GM19043 (cell line): Measurements from ENCODE around the gene PRRC2B.
A peak's percentile ranks its signal among the peaks of the same experiment; 100 is the strongest.
"Not testable (repeated sequence)": the region's sequence is repeated elsewhere in the genome, so short reads cannot be mapped to it uniquely, and the experiment has no call there.

Experiments
- ATAC-seq: cut with Tn5 transposase; IDR thresholded peaks from one replicate; pipeline ENCODE4 v1.9.1; 2021; ENCODE audit warnings: low read depth; ENCODE audit not compliant: unreplicated experiment

Gene PRRC2B

GRCh38 chr9:131528886-131529505 lies 135.1 kb downstream of the PRRC2B start:
- no peak for ATAC-seq

GRCh38 chr9:131529597-131530545 lies 136.0 kb downstream of the PRRC2B start:
- ATAC-seq, result no peak

GRCh38 chr9:131530546-131530919 lies 136.6 kb downstream of the PRRC2B start:
- peak; percentile 22 for ATAC-seq

- ATAC-seq, result peak; percentile 73
These were observed 137.3 kb downstream of the PRRC2B start, which contains the start of gene UCK1 for GRCh38 chr9:131530920-131531832. TSS of gene UCK1 (minus strand) at chr9:131531263. CDS start at chr9:131531174, 89 bp downstream.

- ATAC-seq, result no peak
These were observed 140.9 kb downstream of the PRRC2B start for GRCh38 chr9:131534721-131535237.

GRCh38 chr9:131537946-131538345 lies 144.1 kb downstream of the PRRC2B start:
- no peak for ATAC-seq

GRCh38 chr9:131539223-131539923 lies 145.5 kb downstream of the PRRC2B start:
- ATAC-seq, result no peak

- no peak for ATAC-seq
These were observed 149.3 kb downstream of the PRRC2B start for GRCh38 chr9:131543141-131543540.

- ATAC-seq, result no peak
These were observed 151.3 kb downstream of the PRRC2B start, which contains the start of gene PRRT1B for GRCh38 chr9:131545003-131545785. TSS of gene PRRT1B (plus strand) at chr9:131545523. CDS start at chr9:131545616, 93 bp downstream.

- no peak for ATAC-seq
These were observed 152.0 kb downstream of the PRRC2B start for GRCh38 chr9:131545786-131546335.

GRCh38 chr9:131546336-131547084 lies 152.6 kb downstream of the PRRC2B start:
- no peak for ATAC-seq

- not testable (repeated sequence) for ATAC-seq
These were observed 155.3 kb downstream of the PRRC2B start for GRCh38 chr9:131549186-131549585.
